ENCODE data around the gene RAB17.

The RAB17 gene, protein sequence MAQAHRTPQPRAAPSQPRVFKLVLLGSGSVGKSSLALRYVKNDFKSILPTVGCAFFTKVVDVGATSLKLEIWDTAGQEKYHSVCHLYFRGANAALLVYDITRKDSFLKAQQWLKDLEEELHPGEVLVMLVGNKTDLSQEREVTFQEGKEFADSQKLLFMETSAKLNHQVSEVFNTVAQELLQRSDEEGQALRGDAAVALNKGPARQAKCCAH

DNA sequence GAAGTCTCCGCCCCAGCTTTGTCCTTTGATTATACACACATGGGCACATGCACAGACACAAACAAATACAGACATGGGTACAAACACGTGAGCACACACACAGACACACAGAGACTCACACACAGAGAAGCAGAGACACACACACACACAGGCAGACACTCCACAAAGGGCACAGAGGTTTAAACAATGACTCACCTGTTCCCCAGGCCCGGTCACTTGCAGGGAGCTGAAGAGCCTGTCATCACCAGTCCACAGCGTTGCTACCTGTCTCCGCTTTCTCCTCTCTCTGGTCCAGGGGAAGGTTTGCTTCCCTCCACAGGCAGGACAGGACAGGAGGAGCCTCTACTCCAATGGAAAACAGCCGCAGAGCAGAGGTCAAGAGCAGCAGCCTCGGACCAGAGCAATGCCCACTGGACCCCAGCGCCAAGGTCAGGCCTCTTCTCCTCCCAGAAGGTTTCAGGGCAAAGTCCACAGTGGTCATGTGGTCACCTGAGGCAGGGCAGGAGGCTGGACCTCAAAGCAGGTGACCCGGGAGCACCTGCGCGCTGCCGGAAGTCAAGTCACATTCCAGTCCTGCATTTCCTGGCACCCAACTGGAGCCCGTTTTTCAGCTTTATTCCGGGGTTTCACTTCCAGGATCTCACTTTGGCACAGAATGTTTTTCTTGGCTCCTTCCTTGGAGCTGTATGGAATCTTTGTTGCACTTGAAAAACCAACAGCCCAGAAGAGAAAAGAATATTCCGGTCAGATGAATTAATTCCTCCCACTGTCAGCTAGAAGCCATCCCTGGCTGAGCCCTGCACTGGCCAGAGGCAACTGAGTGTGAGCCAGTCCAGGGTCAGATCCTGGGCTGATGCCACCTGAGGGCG, at the start of gene RAB17:
Gene RAB17, minus strand, starts transcription at position 463 of the 869 bp plus-strand sequence. CDS start 4,580 bp downstream, outside the sequence.
- DNase-seq, result peak in 1 of 2 experiments; percentile 48

DNA sequence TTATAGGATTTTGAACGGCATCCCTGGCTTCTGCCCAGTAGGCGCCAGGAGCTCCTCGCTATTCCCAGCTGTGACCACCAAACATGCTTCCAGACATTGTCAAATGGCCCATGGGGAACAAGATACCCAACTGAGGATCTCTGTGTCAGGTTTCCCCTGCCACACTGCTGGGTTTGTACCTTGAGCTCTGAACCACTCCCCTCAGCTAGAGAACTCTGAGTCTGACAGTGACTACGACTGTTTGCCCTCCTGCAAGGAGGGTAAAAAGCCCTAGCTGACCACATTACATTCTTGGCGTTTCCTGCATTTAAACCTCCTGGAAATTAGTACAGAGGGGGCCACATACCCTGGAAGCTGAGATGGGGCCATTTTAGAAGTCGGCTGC, 49.3 kb upstream of the RAB17 start:
- DNase-seq, result no peak

DNA sequence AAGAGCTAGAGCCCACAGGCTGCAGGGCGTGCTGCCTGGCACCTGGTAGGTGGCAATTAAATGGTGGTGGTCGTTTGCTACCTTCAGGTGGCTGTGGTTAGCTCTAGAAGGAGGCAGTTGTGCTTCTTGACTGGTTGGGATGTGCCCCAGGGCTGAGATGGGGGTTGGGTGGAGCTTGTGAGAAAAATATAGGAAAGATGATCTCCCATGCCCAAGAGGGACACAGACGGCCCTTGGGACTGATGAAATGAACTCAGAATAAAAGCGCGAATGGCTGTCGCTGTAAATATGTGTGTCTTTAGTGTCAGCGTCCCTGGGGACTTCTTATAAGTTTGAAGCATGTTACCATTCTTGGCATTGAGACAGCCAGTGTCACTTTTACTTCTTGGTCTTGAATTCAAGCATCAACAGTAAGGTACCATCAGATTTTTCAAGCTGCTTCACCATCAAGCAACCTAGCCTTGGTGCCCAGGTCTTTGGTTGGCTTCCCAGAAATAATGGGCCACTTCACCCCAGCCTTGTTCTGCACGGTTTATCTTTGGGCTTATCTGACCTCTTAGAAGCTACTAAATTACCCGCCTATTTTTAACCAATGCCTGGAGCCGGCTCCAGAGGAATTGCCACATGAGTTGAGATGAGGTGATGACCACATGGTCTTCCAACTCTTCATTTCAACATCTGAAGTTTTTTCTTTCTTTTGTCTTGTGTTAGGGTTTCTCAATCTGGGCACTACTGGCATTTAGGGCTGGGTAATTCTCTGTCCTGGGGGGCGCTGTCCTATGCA, 48.7 kb upstream of the RAB17 start:
- no peak for DNase-seq

DNA sequence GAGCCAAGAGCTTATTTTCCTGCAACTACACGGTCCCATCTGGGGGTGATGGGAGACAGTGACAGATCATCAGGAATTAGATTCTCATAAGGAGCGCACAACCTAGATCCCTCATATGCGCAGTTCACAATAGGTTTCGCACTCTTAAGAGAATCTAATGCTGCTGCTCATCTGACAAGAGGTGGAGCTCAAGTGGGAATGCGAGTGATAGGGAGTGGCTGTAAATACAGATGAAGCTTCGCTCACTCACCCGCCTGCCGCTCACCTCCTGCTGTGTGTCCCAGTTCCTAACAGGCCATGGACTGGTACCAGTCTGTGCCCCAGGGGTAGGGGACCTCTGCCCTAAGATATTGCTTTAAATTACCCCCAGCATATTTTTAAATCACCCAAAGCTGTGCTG, 47.6 kb upstream of the RAB17 start:
- no peak for DNase-seq

DNA sequence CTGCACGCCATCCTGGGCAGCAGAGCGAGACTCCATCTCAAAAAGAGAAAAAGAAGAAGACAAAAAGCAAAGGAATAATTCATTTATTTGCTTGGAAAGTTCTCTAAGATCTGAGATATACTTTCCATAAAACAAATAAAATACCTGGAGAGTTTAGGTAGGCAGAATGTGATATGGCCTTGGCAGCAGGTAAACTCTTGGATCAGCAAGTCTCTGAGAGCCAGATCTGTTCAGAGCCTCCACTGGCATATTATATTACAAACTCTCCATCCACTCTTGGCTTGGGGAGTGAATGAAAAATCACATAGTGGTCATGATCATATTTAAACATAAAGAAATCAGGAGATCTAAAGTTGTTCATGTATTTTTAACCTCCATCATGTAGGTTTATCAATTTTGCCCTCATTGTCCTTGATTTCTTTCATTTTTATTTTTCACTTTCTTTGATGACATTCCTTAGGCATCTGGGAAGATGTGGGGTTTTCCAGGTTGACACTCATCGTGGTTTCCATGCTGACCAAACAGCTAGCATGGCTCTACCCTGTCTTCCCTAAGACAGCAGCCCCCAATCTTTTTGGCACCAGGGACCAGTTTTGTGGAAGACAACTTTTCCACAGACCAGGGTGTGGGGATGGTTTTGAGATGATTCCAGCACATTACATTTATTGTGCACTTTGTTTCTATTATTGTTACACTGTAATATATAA, 47.0 kb upstream of the RAB17 start:
- DNase-seq, result no peak

DNA sequence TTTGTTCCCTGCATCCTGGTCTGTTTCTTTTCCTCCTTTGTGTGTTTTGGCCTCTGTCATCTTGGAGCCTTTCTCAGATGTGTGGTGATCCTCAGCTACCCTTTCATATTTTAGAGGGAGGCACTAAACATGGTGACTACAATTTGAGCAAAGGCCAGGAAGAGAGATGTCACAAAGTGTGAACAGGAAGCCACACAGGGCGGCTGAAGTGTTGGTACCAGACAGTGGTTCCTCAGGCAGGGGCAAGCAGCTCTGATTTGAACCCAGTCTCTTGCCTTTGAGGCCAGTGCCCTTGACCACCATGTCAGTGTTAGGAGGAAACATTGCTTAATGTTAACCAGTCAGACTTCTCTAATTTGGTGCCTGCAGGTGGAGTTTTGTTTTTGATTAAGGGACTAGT, 46.0 kb upstream of the RAB17 start:
- DNase-seq, result no peak

DNA sequence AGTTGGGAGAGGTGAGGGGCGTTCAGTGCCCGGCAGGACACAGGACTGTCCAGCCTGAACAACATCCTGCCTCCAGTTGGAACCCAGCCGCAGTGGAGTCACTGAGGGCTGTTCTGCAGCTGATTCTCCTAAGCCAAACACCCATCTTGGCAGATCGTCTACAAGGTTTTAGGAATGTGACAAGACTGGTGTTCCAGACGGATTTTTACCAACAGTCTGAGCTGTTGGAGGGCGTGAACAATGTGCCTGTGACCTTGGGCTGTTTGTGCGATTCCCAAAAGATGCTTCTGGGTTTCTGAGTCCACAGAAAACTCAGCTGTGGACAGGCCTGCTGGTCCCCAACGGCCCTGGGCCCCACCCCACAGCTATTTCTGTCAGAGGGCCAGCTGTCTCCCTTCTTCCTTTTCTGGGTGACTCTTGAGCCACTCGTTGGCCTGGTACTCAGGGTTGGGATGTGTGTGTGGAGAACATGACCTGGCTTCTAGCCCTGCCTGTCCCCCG, 42.6 kb upstream of the RAB17 start:
- DNase-seq, result no peak

DNA sequence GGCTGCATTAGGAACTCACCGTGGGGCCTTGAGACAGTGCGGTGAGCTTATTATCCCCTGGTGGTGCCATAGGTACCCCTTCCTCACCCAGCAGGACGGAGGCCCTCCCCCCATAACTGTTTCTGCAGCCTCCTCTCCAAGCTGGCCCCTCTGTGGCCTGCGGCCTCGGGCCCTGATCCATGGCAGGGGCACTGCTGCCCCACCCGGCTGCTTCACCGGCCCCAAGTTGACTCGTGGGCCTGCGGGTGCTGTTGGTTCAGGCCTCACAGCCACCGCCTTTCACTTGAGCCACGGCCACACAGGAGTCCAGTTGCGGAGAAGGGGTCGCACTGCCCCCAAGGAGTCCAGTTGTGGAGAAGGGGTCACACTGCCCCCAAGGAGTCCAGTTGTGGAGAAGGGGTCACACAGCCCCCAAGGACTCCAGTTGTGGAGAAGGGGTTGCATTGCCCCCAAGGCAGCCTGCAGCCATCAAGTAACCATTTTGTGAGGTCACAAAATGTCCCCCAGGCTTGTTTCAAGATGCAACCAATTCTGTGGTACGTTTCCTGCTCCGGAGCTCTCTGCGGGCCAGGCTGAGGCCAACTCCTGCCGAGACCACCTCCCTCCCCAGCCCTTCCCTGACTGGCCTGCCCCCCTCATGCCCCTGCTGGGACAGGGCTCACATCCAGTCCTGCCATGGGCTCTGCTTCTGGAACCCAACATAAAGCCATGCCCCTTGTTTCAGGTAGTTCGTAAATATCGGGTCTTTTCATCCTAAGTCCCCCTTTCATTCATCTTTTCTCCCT, 41.5 kb upstream of the RAB17 start:
- no peak for DNase-seq

DNA sequence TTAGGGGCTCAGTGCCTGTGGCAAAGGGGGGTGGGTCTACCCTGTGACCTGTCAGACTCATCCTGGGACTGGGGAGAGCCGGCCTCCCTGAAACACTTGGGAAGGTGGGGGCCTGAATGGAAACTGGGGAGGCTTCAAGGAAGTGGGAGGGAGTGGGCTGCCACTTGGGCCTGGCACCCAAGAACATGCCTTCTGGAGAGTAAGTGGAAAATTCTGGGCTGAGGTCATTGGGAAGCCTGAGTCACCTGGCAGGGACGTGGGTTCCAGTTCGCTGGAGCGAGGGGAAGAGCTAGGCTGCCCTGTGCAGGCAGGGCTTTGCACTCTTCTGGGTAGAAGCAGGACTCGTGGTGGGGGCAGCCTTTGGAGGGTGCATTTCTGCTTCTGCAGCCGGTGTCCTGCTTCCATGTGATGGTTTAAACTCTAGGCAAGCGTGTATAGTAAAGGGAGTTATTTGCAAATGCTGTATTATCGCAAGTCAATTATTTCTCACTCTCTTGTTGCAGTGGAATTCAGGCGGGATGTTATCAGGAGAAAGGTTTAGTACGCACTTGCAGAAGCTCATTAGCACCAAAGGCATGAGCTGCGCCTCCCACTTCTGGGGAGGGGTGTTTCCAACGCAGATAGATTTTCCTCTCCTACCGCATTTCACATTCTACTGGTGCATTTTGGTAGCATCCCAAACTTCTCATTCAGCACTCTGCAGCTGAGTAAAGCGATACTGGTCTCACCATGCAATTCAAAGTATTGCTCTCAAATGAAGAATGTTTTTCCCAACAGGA, 40.7 kb upstream of the RAB17 start:
- no peak for DNase-seq

DNA sequence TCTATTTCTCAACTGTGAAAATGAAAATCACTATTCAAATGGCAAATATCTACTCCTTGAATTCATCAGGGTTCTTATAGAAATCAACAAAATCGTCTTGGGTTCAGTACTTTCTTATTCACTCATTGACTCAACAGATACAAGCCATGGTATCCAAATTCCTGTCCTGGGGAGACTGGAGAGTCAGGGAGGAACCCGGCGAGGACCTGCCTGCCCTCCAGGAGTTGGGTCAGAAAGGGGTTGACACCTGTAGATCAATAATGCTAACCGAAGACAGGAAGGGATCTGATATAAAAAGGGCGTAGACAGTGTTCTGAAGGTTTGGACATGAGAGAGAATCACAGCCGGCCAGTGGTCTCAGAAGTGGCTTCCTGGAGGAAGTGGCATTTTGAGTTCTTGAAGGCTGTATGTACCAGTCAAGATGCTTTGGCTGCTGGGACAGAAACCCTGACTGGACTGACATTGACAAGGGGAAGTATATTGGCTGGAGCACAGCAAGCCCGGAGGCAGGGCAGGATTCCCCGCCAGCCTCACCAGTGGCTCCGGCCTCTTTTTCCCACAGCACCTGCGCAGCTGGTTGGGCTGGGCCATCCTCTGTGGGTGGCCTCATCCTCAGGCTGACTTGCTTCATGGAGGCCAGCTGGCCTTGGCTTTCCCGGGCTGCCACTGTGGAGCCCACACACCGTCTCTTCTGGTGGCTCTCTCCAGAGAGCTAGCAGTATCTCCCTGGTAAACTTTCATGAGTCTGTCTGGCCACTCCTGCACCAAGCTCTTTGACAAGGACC, 39.9 kb upstream of the RAB17 start:
- DNase-seq, result no peak

DNA sequence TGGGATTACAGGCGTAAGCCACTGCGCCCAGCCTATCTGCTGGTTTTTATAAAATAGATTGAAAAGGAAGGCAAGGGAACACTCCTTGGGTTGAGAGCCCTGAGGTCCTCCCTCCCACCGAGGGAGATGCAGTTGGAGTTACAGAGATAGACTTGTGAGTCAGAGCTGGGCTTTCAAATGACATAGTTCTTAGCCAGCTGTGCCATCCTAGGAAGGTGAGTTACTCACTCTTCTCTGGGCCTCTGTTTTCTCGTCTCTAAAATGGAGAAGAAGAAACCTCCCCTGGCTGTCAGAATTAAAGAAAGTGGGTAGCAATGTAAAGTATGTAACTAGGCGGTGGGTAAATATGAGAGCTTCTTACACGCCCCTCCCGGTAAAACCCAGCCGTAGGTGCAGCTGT, 39.2 kb upstream of the RAB17 start:
- no peak for DNase-seq

DNA sequence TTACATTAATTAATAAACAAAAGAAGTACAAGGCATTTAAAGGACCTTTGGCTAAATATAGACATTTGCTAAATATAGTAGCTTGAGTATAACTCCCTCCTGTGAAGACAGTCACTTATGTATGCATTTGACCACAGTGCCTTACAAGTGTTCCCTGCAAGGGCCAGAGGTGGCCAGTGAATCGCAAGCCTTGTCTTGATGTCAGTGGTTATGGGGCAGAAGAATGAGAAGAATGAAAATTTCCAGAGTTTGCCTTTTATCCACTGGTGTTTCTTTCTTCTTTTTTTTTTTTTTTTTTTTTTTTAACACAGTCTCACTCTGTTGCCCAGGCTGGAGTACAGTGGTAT, 38.6 kb upstream of the RAB17 start:
- DNase-seq, result no peak

DNA sequence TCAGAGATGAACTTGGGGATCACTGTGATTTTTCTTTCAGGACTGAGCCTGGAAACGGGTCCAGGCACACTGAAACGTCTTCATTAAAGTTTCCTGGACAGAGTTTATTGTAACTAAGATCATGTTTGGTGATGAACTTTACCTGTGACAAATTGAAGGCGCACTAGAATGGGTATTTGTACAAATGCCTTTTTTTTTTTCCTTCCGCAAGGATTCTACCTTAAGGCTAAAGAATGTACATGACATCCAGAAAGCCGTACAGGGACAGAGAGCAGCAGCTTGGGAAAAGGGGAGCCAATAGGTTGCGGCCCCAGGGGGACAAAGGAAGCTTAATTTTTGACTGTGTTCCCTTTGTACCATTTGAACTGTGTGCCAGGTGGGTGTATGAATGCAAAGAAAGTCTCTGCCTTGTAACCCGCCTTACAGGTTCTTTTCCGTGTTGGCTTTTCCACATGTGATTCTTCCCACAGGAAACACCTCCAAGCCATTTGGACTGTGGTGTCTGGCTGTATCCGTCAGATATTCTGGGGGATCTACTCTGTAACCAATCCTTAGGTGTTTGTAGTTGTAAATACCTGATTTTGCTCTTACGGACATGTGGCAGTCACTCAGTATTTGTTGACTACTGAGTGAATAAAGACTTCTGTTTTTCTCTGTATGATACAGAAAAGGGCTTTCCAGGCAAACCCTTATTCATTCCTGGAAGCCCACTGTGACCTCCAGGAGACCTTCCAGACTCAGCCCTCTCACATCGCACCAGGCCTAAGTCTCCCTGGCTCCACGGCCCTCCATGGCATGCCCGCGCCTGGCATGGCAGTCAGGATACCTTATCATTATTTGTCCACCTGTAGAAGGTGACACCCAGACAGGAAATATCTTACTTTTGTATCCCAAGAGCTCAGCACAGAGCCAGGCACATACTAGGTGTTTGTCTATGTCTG, 38.0 kb upstream of the RAB17 start:
- DNase-seq, result no peak

DNA sequence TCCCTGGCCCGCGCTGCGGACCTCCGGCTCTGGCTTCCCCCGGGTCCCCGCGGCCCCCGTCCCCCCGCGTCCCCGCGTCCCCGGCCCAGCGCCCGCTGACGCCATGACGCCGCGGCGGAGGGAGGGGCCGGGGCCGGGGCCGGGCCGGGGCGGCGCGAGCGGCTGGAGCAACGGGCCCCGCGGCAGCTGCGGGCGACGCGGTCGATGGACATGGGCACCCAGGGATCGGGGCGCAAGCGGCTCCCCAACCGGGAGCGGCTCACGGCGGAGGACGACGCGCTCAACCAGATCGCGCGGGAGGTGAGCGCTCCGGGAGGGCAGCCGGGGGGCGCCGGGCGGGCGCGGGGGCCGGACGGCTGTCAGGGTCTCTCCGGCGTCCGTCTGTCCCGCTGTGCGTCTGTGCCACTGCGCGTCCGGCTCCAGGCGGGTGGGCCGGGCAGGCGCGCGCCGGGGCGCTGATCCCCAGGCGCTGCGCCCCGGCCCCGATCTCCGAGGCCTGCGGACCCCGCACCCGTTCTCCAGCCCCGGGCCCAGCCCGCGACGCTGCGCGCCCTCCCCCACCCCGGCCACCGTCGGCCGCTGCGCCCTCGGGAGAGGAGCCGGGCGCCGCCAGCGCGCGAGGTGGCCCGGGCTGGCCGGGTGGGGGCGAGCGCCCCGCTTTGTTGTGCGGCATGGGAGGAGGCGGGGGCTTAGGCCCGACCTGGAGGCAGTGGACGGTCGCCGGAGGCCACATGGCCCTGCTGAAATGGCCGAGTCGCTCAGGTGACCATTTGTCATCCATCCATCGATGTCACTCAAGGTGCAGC, 37.1 kb upstream of the RAB17 start, which contains the start of gene LRRFIP1:
Gene LRRFIP1, plus strand, starts transcription at position 147 of the 806 bp plus-strand sequence. Its CDS starts 58 bp downstream, at position 205.
- DNase-seq, result no peak

DNA sequence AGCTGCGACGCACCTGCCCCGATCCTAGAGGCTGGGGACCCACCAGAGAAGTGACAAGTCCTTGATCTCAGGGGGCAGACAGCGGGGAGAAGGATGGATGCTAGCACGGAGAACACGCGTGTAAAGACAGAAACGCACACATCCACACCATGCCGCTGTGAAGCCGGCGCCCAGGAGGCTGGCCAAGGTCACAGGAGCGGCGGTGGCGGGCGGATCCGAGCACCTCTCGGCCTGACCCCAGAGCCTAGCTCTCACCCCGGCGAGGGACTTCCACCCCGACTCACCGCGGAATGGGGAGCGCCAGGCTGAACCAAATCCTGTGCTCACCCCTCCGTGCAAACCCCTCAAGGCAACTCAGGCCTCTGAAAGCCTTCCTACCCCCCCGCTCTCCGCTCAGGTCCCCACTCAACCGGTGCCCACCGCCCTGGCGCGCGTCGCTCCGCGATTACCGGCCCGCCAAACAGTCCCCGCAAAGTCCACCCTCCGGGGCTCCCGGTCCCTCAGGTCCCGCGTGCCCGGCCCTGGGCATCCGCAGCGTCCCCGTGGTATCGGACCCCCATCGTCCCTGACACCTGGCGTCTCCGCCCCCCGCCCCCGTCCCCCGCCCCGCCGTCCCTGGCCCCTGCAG, 36.4 kb upstream of the RAB17 start:
- no peak for DNase-seq

DNA sequence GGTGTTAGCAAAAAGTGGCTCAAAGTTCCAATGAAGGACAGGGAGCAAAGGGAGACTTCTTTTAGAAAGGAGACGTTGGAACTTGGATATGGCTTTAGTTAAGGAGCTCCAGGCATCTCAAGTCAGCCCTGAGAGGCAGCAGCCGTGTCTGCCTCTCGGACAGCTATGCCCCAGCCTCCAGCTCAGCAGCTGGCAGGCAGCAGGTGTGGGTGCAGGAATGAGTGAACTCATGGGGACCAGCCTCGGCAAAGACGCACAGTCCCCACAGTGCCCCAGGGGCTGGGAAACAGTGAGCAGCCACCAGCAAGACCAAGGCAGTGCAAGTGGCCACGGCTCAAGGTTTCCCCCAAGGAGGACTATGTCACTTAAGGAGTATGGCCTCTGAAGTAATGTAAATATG, 35.2 kb upstream of the RAB17 start:
- DNase-seq, result no peak

DNA sequence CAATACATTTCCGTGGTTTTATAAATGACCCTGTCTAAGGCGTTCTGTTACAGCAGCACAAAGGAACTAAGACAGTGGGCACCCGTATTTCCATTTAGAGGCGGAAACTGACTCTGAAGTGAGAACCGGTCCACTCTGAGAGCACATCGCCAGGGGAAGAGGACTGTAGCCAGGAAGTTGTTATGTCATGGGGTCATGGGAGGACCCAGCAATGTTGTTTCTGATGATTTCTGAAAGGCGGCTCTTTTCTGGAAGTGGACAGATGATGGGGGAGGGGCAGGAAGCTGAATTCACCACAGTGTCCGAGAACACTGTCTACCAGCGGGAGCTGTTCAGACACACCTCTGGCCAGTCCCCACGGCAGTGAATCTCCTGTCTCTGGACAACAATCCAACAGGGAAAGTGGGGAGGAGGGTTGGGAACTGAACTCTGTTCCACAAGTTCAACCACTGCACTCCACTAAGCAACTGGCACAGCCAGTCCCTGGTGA, 34.7 kb upstream of the RAB17 start:
- no peak for DNase-seq

DNA sequence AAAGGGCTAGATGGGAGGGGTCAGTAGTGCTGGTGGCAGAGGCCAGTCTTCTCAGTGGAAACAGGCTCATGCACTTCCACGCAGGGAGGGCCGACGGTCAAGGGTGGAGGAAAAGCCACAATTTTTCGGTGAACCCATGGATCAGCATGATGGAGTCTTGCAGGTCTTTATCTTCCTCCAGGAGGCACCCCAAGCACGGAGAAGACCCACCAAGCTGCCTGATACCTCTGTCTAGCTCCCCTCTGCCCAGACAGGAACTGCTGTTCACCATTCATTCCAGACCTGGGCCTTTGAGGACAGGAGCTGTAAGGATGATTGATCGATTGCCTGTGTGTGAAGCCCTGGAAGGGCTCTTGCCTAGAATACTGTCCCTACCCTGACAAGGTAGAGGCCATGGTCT, 34.0 kb upstream of the RAB17 start:
- no peak for DNase-seq

All from SHP77 (cell line).